K562 (cell line): ENCODE data around the gene HEG1. TPM values are rescaled to one million over a fixed set of nuclear protein-coding genes. Genes with fewer than 3 reads are reported as not detected.

Experiments used
- ATAC-seq: fragments of 200-7000 bp; cut with Tn5 transposase; 3 replicates; pipeline ENCODE4 v1.9.1; 2020; ENCODE audit warnings: moderate library complexity
- BruUV-seq: library from RNA; stranded (reverse); fragments of 400-500 nt; replicated peaks from 2 replicates; lab custom pipeline; 2021; lab: Mats Ljungman, UMichigan
- CTCF ChIA-PET: fragments of 300-600 bp; formaldehyde crosslinking; extraction: SDS; loops from one replicate; lab custom pipeline; 2021; ENCODE audit warnings: low intra/inter-chr PET ratio; lab: Yijun Ruan, JAX
- POLR2A ChIA-PET: fragments of 300-600, 350-650 bp; sonication (Branson Sonifier 250); formaldehyde crosslinking; extraction: SDS; loops from one replicate; lab custom pipeline; 2021; ENCODE audit warnings: antibody characterized with exemption, inconsistent platforms; lab: Yijun Ruan, JAX
- DNase-seq, 4 experiments: peaks; one replicate each; pipeline versions ENCODE4 v3.0.0 to v3.0.0-alpha.2; 2011 to 2018; ENCODE audit warnings: low spot score in 3 of 4, mixed read lengths in 3 of 4; ENCODE audit errors: extremely low read depth in 1 of 4
- FAIRE-seq: peaks from 2 replicates; lab custom pipeline; 2011; peaks lifted over from hg19 to GRCh38; lab: Jason Lieb, UNC
- H2AFZ ChIP-seq: 2 replicates; pipeline ENCODE4 v1.6.0; 2011; ENCODE audit warnings: low read depth, low read length, control low read depth, inconsistent platforms
- H3K27ac ChIP-seq: fragments of 200-600 bp; 3 replicates; pipeline ENCODE4 v1.8.0; 2011; ENCODE audit warnings: low read depth, mild to moderate bottlenecking, control low read depth, inconsistent platforms, low read length, moderate library complexity, mixed read lengths; ENCODE audit errors: extremely low read depth
- H3K27me3 ChIP-seq, 2 experiments: fragments of 300-600 bp in 1 of 2; 2 replicates in 1 of 2; 3 replicates in 1 of 2; pipeline versions ENCODE4 v1.6.0 to v1.8.0; 2011; ENCODE audit warnings: inconsistent platforms in 2 of 2, low read length in 2 of 2, mild to moderate bottlenecking in 1 of 2, mixed read lengths in 1 of 2, moderate library complexity in 1 of 2; ENCODE audit not compliant: control insufficient read depth in 2 of 2, insufficient read depth in 2 of 2
- H3K36me3 ChIP-seq: fragments of 300-600 bp; 3 replicates; pipeline ENCODE4 v1.8.0; 2011; ENCODE audit warnings: mild to moderate bottlenecking, low read length, inconsistent platforms; ENCODE audit not compliant: control insufficient read depth, insufficient read depth
- H3K4me1 ChIP-seq, 2 experiments: fragments of 200-600 bp in 1 of 2; replicated peaks in 1 of 2; 2 replicates in 1 of 2; 3 replicates in 1 of 2; pipeline versions ENCODE4 v1.5.1 to v1.8.0; 2011; ENCODE audit warnings: inconsistent platforms in 2 of 2, low read length in 2 of 2, mild to moderate bottlenecking in 1 of 2, mixed read lengths in 1 of 2, moderate library complexity in 1 of 2; ENCODE audit not compliant: control insufficient read depth in 2 of 2, insufficient read depth in 2 of 2
- H3K4me2 ChIP-seq: 2 replicates; pipeline ENCODE4 v1.6.1; 2011; ENCODE audit warnings: low read length, control low read depth, inconsistent platforms, mixed read lengths; ENCODE audit not compliant: insufficient read depth
- H3K4me3 ChIP-seq: fragments of 200-600 bp; sonication (generic), shearing (Covaris generic); 2 replicates; pipeline ENCODE4 v1.5.1; 2016; ENCODE audit warnings: control low read depth, inconsistent platforms
- H3K79me2 ChIP-seq: fragments of 200-600 bp; 3 replicates; pipeline ENCODE4 v1.8.0; 2011; ENCODE audit warnings: low read length, inconsistent platforms; ENCODE audit not compliant: control insufficient read depth, insufficient read depth
- H3K9ac ChIP-seq, 2 experiments: 2 replicates each; pipeline versions ENCODE4 v1.6.0 to v1.6.1; 2011; ENCODE audit warnings: low read depth in 2 of 2, low read length in 2 of 2, control low read depth in 1 of 2, inconsistent platforms in 1 of 2, mild to moderate bottlenecking in 1 of 2, mixed read lengths in 1 of 2; ENCODE audit not compliant: insufficient read depth in 1 of 2
- H3K9me1 ChIP-seq: one replicate; pipeline ENCODE4 v1.6.0; 2011; ENCODE audit warnings: inconsistent platforms, mild to moderate bottlenecking, low read length, moderate library complexity; ENCODE audit not compliant: control insufficient read depth, insufficient read depth
- H3K9me3 ChIP-seq: replicated peaks from 2 replicates; pipeline ENCODE4 v1.5.1; 2011; ENCODE audit warnings: low read depth, low read length, inconsistent platforms; ENCODE audit not compliant: control insufficient read depth, insufficient read depth
- H4K20me1 ChIP-seq: replicated peaks from 2 replicates; pipeline ENCODE4 v1.6.1; 2011; ENCODE audit warnings: low read length, inconsistent platforms, mixed read lengths; ENCODE audit not compliant: control insufficient read depth, insufficient read depth
- BCOR ChIP-seq: fragments of 450-650 bp; IDR thresholded peaks from 2 replicates; pipeline ENCODE4 v1.6.1; 2016
- C11orf30 ChIP-seq: fragments of 450-650 bp; IDR thresholded peaks from 2 replicates; pipeline ENCODE4 v1.6.1; 2016; ENCODE audit warnings: low read depth, mild to moderate bottlenecking
- ELF1 ChIP-seq: fragments of 200-800 bp; sonication (Bioruptor generic); IDR thresholded peaks from 2 replicates; pipeline ENCODE4 v1.6.1; 2016; ENCODE audit warnings: missing genetic modification characterization, missing compliant biosample characterization
- FOS ChIP-seq: IDR thresholded peaks from 3 replicates; pipeline ENCODE4 v1.6.1; 2011; ENCODE audit not compliant: insufficient read length; ENCODE audit errors: extremely low read depth
- FOXJ2 ChIP-seq: fragments of 200-800 bp; sonication (Bioruptor generic); IDR thresholded peaks from 2 replicates; pipeline ENCODE4 v1.6.1; 2016; ENCODE audit warnings: missing genetic modification characterization, missing compliant biosample characterization
- HEY1 ChIP-seq: fragments of 250-450 bp; sonication (Bioruptor Pico); IDR thresholded peaks from 2 replicates; pipeline ENCODE4 v1.5.0; 2020; ENCODE audit warnings: mild to moderate bottlenecking, moderate library complexity, borderline replicate concordance
- LCOR ChIP-seq: sonication (generic); formaldehyde crosslinking; IDR thresholded peaks from 2 replicates; pipeline ENCODE4 v1.8.0; 2022; ENCODE audit warnings: mild to moderate bottlenecking, missing genetic modification reagents
- PPARD ChIP-seq: fragments of 250-450 bp; sonication (Bioruptor Pico); IDR thresholded peaks from 2 replicates; pipeline ENCODE4 v1.8.0; 2022; ENCODE audit warnings: inconsistent platforms, mild to moderate bottlenecking, moderate library complexity
- ZBTB11 ChIP-seq, 3 experiments: fragments of 200-800 bp in 1 of 3; fragments of 250-450 bp in 1 of 3; fragments of 450-650 bp in 1 of 3; sonication (Bioruptor Pico) in 1 of 3; sonication (Bioruptor generic) in 1 of 3; formaldehyde crosslinking in 1 of 3; IDR thresholded peaks; 2 replicates each; pipeline versions ENCODE4 v1.6.1 to v1.8.0; 2016 to 2022; ENCODE audit warnings: mild to moderate bottlenecking in 2 of 3, missing genetic modification characterization in 2 of 3, missing compliant biosample characterization in 1 of 3, moderate library complexity in 1 of 3
- ZC3H11A ChIP-seq: IDR thresholded peaks from 2 replicates; pipeline ENCODE4 v1.6.1; 2012; ENCODE audit warnings: low read depth, low read length, improper control_type of control experiment
- ZNF146 ChIP-seq: IDR thresholded peaks from one replicate; pipeline ENCODE4 v1.6.1; 2018; ENCODE audit warnings: missing compliant biosample characterization; ENCODE audit not compliant: unreplicated experiment
- ZNF583 ChIP-seq: fragments of 250-450 bp; sonication (Bioruptor Pico); IDR thresholded peaks from 2 replicates; pipeline ENCODE4 v1.4.0; 2020
- ZNF695 ChIP-seq: fragments of 450-650 bp; formaldehyde crosslinking; IDR thresholded peaks from 2 replicates; pipeline ENCODE4 v1.4.0; 2020; ENCODE audit warnings: mild to moderate bottlenecking, moderate library complexity
- WGBS: fragments of 100-300 bp; shearing (Covaris generic); methylation state at CpG from one replicate; pipeline ENCODE4 v1.1.6; 2016; ENCODE audit warnings: low coverage, mixed read lengths; ENCODE audit not compliant: insufficient coverage; ENCODE audit errors: missing lambda C conversion rate; 5-methylcytosine and 5-hydroxymethylcytosine counted together
- in situ Hi-C: fragments of 300-500 bp; cut with MboI; formaldehyde crosslinking; loops from 4 replicates; pipeline ENCODE4 v1.15.0; 2018; ENCODE audit warnings: inconsistent platforms, mixed read lengths
- intact Hi-C: fragments of 100-400 bp; cut with micrococcal nuclease; formaldehyde crosslinking; loops from 2 replicates; pipeline ENCODE4 v1.14.2; 2022
- polyA plus RNA-seq, 8 experiments: library from polyadenylated mRNA; depleted of rRNA in 4 of 8; stranded (reverse) in 5 of 8; unstranded in 3 of 8; fragments of >200 nt; fragmentation: Nextera tagmentation in 2 of 8; fragmentation: Illumina TruSeq in 1 of 8; extraction: Ambion mirVana in 2 of 8; extraction: Trizol in 1 of 8; gene quantifications; 2 replicates each; pipeline versions ENCODE4 v1.2.1 to v1.2.3, GENCODE V29; 2011 to 2014; ENCODE audit warnings: inconsistent platforms in 1 of 8, missing spikeins in 1 of 8
- total RNA-seq, 7 experiments: library from RNA; depleted of rRNA in 6 of 7; stranded (reverse); fragments of >200 nt in 6 of 7; fragmentation: Illumina TruSeq in 2 of 7; extraction: Trizol in 2 of 7; gene quantifications; 2 replicates each; pipeline versions ENCODE4 v1.2.1 to v1.2.3, GENCODE V29; 2011 to 2021; ENCODE audit warnings: low replicate concordance in 1 of 7
- TF ChIP-seq, protein P1 (sequence below): fragments of 250-450 bp; sonication (Bioruptor Pico); IDR thresholded peaks from 2 replicates; pipeline ENCODE4 v1.8.0; 2022; ENCODE audit warnings: moderate library complexity, mild to moderate bottlenecking, inconsistent platforms
- TF ChIP-seq, protein P2 (sequence below): fragments of 200-800 bp; sonication (Bioruptor generic); IDR thresholded peaks from 2 replicates; pipeline ENCODE4 v1.6.1; 2017; ENCODE audit warnings: missing genetic modification characterization, missing compliant biosample characterization

The HEG1 gene
- total and polyA plus RNA-seq, 9 of the 15 experiments (the other 6 are each of a cell fraction or from before 2014, with no cell fraction given) = 0.24 TPM; not detected in 8

DNA sequence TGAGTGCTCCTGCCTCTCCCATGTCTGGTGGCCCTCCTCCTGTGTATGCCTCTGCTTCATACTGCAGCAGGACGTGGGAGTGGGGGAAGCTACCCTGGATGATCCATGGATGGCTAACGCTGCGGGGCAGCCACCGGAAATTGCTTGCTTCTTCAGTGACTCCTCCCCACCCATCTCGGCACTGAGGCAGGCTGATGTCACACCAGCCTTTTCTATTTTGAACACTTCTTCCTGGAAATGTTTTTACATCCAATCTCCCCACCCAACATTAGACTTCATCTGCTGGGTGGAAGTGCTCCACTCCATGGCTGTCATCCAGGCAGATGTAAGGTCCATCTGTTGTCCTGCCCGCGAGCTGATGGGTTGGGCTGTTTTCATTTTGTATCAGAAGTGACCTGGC is 62.3 kb downstream of the HEG1 start (continued):
- no peak for TF ChIP-seq HEY1 (CRISPR knock-in tag)
- TF ChIP-seq FOXJ2 (tag) = no peak
- no peak for TF ChIP-seq ZNF695 (CRISPR knock-in tag)

DNA sequence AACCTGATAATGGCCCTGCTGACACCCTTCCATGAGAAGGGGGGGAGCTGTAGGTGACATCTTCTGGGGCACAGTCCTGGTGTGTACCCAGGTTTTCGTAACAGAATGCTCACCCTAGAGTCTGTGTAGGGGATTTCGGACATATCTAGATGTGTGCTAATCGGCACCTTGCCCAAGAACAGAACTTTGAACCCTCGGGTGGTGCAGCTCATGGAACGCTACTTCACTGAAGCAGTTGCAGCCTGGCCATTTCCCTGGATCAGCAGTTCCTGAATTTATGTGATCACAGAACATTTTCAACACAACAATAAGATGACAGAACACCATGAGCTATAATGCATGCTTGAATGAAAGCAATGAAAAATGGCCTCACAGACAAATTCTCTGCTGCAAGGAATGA is 63.8 kb downstream of the HEG1 start:
- Histone ChIP-seq H3K9me3 (no peaks in the 10 kb centered on the region), H3K9ac (no peak overlapping the region), H3K4me3 (no peak overlapping the region), H3K36me3 (no peaks in the 10 kb centered on the region), H3K27me3 (peaks cover 9 to 39% of the 10 kb centered on the region in 2 experiments; a peak in 4 of 5 replicates), H3K4me1 (no peaks in the 10 kb centered on the region; a peak in 1 of 5 replicates), H3K27ac (no peak overlapping the region), H4K20me1 (0 out of 2 replicates have a peak, but pooled peaks cover 3% of the 10 kb centered on the region), H3K79me2 (no peaks in the 10 kb centered on the region), H3K9me1 (no peaks in the 10 kb centered on the region), H3K4me2 (no peak overlapping the region), H2AFZ (no peak overlapping the region)
- BruUV-seq = no TSS peak
- intact Hi-C loops = loop anchor here (10.0 kb wide), 1 partner anchor 443 kb away; no protein-coding TSS in a partner anchor
- ChIA-PET CTCF (interaction anchor here (0.6 kb wide), 1 partner anchor 230 kb away, joined by 4 read pairs; no protein-coding TSS in a partner anchor), POLR2A (no interaction called here)
- ATAC-seq = no peak
- no peak for DNase-seq
- TF ChIP-seq, protein P1, sequence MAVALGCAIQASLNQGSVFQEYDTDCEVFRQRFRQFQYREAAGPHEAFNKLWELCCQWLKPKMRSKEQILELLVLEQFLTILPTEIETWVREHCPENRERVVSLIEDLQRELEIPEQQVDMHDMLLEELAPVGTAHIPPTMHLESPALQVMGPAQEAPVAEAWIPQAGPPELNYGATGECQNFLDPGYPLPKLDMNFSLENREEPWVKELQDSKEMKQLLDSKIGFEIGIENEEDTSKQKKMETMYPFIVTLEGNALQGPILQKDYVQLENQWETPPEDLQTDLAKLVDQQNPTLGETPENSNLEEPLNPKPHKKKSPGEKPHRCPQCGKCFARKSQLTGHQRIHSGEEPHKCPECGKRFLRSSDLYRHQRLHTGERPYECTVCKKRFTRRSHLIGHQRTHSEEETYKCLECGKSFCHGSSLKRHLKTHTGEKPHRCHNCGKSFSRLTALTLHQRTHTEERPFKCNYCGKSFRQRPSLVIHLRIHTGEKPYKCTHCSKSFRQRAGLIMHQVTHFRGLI (CRISPR knock-in tag) = no peak
- no peak for TF ChIP-seq BCOR
- TF ChIP-seq ZNF146 (CRISPR knock-in tag) = no peak
- no peak for TF ChIP-seq C11orf30
- TF ChIP-seq FOS = no peak
- no peak for TF ChIP-seq ZBTB11 (CRISPR knock-in tag; IDR thresholded peaks at IDR 0.05)
- no peak for TF ChIP-seq PPARD
- TF ChIP-seq, protein P2, sequence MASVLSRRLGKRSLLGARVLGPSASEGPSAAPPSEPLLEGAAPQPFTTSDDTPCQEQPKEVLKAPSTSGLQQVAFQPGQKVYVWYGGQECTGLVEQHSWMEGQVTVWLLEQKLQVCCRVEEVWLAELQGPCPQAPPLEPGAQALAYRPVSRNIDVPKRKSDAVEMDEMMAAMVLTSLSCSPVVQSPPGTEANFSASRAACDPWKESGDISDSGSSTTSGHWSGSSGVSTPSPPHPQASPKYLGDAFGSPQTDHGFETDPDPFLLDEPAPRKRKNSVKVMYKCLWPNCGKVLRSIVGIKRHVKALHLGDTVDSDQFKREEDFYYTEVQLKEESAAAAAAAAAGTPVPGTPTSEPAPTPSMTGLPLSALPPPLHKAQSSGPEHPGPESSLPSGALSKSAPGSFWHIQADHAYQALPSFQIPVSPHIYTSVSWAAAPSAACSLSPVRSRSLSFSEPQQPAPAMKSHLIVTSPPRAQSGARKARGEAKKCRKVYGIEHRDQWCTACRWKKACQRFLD (CRISPR knock-in tag) = no peak
- no peak for TF ChIP-seq ELF1 (tag)
- TF ChIP-seq LCOR = no peak
- TF ChIP-seq ZC3H11A = no peak
- TF ChIP-seq ZNF583 = no peak
- WGBS = 0% methylated on average over 5 of the region's 5 CpGs
- FAIRE-seq = no peak
- in situ Hi-C loops = no loop called here
